GM18502 (cell line): ENCODE measurements around the gene ACO2.
"Not testable (repeated sequence)": the region's sequence is repeated elsewhere in the genome, so short reads cannot be mapped to it uniquely, and the experiment has no call there.

ENCODE experiments used
- ATAC-seq: cut with Tn5 transposase; IDR thresholded peaks from one replicate; pipeline ENCODE4 v1.9.1; 2021; ENCODE audit warnings: mild to moderate bottlenecking; ENCODE audit not compliant: unreplicated experiment, poor library complexity

ACO2 gene

DNA sequence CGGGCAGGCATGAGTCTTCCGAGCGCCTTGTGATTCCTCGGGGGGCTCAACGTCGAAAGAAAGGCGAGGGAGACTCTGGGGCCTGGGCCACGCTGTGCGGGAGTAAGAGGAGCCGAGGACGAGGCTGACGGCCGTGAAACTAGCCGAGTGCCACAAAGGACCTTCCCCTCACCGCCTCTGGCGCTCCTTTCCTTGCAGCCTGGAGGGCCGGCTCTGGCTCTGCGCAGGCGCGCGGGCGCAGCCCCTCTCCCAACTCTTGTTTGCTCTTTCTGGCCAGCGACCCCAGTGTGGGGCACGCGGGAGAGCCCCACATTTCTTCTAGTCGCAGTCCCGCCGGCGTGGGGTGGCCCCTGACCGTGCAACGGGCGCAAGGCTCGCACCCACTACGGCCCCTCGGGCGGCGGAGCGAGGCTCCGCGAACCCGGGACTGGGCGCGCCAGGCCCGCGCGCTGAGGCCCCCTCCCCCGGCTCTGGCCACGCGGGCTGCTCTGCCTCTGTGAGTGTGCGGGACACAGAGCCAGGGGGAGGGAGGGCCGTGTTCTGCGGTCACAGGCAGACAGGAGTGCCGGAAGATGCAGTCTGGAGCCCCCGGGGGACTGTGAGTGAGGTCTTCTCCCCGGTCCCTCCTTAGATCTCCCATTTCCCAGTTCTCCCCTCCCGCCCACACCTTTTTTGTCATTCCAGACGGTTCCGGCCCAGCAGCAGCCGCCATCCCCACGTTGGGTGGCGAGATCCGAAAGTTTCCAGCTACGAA lies 21.3 kb upstream of the ACO2 start:
- ATAC-seq = no peak

DNA sequence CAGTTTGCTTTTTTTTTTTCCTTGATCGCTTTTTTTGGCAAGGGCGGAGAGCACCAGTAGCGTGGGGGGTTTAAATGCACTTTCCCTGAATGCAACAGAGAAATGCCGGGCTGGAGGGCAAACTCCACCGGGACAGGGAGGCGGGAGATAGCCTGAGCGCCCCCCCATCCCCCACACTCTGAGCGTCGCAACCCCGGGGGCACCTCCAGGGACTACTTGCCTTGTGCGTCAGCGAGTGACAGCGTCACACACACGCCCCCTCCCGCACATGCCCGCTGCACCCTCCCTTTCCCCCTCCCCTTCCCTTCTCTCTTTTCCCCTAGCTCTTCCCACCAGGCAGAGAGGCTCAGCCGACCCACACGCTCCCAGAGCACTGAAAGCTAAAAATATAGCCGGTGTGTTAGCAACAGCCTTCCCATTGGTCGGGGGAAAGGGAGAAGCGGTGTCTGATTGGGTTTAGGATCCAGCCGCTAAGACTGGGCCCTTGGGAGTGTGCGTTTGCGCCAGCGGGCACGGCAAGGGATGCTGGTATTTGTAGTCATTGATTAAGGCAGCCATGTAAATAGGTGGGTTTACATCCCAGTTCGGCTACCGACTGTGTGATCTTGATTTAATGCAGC lies 20.6 kb upstream of the ACO2 start:
- ATAC-seq = peak; percentile 54

DNA sequence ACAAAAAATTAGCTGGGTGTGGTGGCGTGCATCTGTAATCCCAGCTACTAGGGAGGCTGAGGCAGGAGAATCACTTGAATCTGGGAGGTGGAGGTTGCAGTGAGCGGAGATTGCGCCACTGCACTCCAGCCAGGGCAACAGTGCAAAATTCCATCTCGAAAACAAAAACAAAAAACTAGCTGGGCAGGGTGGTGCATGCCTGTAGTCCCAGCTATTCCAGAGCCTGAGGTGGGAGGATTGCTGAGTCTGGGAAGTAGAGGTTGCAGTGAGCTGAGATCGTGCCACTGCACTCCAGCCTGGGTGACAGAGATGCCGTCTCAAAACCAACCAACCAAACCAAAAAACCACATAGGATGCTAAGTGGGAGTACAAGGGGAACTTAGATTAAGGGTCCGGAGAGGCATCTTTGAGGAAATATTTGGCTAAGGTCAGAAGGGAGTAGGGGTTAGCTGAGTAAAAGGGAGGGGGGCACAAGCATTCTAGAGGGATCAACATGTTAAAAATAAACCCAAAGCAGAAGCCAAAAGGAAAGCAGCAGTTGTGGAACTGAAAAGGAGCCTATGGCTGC lies 10.7 kb upstream of the ACO2 start:
- ATAC-seq = no peak

DNA sequence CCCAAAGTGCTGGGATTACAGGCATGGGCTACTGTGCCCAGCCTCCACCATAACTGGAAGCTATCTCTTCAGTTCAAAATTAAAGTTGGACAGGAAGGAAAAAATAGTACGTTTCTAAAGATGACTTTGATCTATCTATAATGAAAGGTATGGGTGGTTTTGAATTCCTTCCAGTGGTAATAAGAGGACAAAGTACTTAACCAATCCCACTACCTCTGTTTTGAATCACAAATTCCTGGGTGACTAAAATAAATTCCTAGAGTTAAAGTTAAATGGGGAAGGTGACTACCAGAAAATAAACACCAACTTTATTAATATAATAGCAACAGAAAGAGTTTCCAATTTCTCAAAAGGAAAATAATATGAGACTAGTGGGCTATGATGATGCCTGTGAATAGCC lies 9.5 kb upstream of the ACO2 start:
- no peak for ATAC-seq

DNA sequence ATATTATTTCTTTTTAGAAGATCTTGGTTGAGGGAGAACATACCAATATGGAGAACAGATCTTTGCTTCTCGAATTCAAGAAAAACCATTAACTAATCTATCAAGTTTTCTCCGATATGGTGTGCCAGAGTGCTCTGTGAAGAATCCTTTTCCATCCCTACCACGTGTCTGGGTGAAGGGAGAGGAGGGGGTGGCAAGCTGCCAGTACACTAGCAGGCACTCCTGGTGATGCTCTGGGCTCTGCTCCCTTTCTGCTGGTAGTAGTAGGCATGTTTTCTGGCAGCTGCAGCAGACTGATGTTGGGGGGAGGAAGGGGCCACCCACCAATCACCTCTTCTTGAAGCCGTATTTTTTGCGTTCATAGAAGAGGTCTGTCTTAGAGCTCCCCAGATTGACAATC lies 8.8 kb upstream of the ACO2 start:
- not testable (repeated sequence) for ATAC-seq

DNA sequence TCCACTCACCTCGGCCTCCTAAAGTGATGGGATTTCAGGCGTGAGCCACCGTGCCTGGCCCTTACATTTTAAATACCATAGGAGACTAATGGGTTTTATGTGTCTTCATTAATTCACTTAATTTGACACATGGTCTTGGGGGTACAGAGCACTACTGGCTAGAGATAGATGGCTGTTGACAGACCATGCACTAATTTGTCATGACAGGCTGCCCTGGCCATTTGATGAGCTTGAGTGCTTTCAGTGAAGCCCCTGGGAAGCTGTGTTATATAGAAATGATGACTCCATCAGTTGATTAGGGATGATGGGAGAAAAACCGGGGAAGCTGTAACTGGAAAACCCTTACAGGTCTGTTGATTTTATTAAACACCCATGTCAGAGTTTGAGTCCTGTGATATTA lies 7.0 kb upstream of the ACO2 start:
- ATAC-seq = no peak

DNA sequence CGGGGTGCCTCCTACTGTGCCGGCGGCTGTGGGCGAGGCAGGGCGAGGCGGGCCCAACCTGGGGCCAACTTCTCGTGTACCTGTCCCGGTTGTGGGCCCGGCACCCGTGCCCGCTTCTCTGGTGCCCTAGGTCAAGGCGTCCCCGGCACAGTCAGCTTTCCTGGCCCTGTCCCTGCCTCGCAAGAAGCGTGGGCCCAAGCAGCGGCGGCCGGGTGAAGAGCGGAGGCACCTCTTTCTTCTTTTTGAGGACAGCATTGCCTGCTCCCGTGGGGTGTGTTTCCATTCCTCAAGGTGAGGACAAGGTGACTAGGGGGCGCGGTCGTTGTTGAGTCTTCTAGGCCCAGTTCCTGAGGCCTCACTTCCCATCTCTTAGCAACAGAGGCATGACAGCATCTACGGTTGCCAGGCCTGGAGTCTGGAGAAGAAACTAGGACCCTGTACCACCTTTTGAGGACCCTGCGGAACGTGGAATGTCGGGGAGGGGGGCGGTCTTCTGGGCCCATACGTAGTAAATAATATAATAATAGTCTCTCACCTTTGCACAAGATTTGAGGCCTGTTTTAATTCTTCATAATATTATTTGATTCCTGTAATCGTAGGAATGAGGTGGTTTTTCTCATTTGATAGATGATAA lies 418 bp downstream of the ACO2 start:
- ATAC-seq = peak; percentile 3

DNA sequence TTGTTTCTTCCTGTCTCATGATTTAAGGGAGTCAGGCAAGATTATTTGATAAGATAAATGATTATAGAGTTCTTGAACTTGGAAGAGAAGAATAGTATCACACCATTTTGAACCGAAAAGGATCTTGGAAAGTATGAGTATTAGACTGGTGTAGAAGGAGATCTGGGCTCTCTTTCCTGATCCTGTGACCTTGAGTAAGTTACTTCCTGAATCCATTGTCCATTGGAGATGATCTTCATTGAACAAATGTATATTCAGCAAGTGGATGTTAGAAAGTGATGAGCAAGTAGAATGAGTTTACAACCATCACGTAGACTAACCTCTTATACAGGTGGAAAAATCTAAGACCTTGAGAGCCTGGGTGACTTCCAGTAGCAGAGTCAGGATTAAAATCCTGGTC lies 2.0 kb downstream of the ACO2 start:
- no peak for ATAC-seq

DNA sequence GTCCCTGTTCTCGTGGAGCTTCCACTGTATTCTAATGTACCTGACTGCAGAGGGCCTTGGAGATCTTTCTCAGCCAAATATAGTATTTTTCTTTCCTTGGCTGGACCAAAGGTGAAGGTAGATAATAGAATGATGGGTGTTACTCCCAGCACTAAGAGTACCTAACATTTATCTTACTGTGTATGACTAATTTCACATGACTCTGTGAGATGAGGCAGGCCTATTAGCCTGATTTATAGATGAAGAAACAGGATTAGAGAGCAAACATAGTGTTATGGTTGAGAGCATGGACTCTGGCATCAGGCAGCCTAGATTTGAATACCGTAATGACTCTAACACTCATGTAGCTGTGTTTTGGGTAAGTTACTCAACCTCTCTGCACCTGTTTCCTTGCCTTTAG lies 2.7 kb downstream of the ACO2 start:
- ATAC-seq = no peak

DNA sequence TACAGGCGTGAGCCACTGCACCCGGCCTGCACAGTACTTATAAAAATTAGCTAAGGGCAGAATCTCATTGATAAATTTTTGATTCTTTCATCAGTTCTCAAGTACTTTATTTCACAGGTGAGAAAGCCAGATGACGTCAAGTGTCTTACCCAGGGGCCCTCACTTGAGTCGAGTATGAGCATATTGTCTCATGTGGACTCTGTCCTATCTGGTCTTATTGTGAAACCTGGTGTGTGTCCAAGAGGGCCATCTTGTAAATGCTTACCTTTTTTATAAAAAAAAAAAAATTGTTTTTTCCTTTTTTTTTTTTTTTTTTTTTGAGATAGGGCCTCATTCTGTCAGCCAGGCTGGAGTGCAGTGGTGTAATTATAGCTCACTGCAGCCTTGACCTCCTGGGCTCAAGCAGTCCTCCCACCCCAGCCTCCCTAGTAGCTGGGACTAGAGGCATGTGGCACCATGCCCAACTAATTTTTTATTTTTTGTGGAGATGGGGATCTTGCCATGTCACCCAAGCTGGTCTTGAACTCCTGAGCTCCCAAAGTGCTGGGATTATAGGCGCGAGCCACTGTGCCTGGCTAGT lies 6.0 kb downstream of the ACO2 start:
- no peak for ATAC-seq

DNA sequence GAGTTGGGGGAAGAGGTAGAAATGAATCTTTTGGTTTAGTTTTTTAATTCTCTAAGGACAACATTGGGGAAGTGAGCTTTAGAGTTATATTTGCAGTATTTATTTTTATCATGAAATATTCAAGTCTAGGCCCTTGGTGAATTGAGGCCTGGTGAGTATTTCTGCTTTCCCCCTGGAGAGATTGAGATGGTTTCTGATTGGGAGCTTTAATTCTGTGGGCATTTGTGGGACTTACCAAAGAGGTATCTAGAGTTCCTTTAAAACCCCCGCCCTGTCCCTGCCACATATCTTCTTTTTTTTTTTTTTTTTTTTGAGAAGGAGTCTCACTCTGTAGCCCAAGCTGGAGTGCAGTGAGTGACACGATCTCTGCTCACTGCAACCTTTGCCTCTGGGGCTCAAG lies 9.6 kb downstream of the ACO2 start:
- no peak for ATAC-seq

DNA sequence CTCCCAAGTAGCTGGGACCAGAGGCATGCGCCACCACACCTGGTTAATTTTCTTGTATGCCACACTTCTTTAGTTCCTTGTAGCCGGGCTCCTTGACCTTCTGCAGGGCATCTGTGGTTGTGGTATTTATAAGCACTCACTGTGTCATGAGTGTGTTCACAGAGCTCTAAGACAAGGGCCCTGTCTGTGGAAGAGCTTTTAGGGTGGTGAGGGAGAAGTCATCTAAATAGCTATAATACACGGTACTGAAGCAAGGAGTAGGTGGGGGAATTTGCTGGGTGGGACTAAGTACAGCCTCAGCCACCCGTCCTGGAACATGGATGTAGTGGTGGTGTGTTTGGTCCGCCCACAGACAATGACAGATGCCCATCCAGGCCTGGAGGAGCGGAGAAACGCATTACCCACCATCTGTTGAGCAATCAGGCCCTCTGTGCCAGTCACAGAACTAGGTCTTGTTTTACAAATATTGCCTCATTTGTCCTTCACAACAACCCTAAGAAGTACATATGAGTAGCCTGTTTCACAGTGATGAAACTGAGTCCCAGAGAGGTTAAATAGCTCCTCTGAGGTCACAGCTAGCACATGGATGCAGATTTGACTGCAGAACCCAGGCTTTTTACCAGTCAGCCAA lies 10.1 kb downstream of the ACO2 start:
- no peak for ATAC-seq

DNA sequence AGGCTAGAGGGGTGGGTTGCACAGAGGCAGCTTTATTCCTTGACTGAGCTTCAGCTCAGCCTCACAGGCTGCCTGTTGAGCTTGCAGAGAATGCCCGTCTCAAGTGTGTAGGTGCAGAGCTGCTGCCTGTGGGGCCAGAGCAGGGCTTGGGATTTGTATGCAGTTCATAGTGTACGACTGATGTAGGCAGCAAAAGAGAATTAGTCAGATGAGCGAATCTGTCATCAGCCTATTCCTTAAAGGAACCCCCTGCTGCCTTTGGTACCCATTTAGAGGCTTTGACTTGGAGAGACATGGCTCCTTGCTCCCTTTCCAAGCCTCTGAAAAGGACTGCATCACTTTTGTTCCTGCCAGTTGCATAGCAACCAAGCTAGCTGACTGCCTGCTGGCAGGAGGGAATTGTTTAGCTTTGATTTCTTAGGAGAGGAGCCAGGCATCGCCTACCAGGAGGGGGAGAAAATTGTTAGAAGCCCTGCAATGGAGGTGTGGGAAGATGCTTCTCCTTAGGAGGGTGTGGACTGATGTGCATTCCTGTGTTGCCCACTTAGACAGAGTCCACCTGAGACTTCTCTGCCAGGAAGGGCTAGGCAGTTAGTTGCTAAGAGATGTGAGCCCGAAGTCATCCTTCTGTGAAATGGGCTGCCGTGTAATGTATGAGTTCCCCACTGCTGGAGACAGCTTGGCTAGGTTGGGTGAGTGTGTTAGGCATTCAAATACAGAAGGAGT lies 10.9 kb downstream of the ACO2 start:
- no peak for ATAC-seq

DNA sequence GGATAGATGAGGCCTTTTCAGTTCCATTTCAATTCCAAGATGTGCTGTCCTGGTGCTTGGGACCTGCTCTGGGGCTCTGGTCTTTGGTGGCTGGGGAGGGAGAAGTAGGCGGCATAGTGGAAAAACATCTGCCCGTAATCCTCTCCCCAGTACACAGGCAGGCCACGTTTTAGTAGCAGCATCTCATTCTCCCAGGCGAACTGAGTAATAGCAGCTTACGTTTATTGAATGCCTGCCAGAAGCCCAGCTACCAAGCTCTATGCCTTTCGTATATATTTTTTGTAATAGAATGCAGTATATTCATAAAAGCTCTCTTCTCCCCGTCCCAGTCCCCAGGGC lies 11.4 kb downstream of the ACO2 start:
- no peak for ATAC-seq

DNA sequence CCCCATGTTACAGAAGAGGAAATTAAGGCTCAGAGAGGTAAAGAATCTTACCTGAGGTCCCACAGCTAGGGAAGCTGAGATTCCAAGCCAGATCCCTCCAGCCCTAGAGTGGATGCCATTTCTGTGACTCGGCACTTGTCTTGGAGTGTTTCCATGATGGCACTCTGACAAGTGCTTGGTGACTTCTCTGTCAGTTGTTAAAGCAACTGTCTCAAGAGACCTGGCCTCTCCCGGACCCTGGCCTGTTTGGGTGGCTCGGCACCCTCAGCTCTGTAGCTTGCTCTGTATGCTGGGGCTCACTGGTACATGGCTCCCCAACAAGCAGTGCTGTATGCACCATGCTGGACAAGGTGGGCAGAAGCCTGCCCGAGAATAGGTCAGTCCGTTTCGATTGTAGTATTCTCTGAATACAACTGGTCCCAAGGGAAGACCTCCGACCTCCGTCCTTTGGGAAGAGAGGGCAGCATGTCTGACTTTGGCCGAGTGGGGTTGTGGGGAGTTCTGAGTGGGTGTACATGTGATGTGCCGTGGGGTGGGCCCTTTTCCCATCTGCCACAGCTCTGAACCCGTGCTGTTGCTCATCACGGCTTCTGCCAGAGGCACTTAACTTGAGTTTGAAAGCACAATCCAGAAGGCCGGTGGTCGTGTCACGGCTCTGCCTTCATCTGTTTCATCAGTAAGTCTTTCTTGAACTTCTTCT lies 12.4 kb downstream of the ACO2 start:
- no peak for ATAC-seq

DNA sequence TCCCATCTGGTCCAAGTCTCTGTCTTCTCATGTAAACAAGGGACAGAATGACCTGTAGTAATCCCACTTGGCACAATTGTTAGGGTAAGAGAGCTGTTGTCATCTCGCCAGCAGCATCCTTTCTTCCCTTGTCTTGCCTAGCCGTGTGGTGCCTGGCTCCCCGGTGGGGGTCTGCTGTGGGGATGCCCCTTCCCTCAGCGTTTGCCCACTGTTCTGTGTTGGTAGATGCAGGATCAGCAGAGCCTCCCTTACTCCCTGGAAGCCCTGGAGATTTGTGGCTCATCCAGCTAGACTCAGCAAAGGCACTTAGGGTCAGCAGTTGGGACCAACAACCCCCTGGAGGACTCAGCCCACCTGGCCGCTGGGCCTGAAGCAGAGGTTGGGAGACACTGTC lies 13.0 kb downstream of the ACO2 start:
- ATAC-seq = no peak

DNA sequence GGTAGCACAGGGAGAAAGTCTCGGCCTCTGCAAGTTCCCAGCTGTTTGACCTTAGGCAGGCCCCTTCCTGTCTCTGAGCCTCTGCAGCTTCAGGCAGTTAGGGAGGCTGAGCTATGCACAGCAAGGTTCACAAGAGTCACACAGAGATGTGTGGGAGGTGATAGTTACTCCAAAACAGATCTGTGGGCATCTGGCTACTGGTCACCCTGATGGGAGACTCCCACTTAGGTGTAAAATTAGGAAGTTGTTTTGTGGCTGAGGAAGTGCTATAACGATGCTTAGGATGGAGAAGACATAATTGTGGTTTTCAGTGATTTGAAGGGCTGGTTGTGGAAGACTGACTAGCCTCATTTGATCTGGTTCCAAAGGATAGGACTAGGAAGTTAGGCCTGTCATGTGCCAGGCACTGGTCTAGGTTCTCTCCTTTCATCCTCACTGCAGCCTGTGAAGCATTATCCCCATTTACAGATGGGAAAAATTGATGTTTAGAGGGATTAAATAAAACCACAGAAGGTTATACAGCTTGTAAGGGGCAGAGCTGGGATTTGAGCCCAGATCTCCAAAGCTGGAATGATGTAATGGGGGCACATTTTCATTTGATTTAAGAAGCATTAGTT lies 13.5 kb downstream of the ACO2 start:
- no peak for ATAC-seq

DNA sequence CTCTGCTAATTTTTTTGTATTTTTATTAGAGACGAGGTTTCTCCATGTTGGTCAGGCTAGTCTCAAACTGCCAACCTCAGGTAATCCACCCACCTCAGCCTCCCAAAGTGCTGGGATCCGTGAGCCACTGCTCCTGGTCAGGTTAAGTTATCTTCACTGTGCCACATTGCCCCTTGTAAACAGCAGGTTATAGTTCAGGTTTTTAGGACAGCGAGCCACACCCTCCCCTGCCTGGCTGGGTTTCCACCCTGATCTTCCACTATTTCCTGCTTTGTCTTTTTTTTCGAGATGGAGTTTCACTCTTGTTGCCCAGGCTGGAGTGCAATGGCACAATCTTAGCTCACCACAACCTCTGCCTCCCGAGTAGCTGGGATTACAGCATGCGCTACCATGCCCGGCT lies 16.1 kb downstream of the ACO2 start:
- no peak for ATAC-seq
